Measurements from ENCODE around the gene ELMO3. TPM values are rescaled to one million over a fixed set of nuclear protein-coding genes. Genes with fewer than 3 reads are reported as not detected.

ELMO3 gene
- total RNA-seq, 6 donors from 2014 or later, result 17.4 to 26.2 (median 24.4) TPM

- DNase-seq, result peak; percentile 95 to 97
- no peaks in the 10 kb centered on the region for H3K27me3 ChIP-seq
- TF ChIP-seq POLR2AphosphoS5 (IDR thresholded peaks at IDR 0.05), result peak; percentile 96 to 98
- peak in 3 of 4 donors; percentile 41 to 87 (median 48) for TF ChIP-seq POLR2A (IDR thresholded peaks at IDR 0.05)
- TF ChIP-seq EP300 (IDR thresholded peaks at IDR 0.05), result peak in 1 of 4 donors; percentile 57
- peak in 4 of 6 experiments; percentile 12 to 44 (median 22) for TF ChIP-seq CTCF (IDR thresholded peaks at IDR 0.05)
- H3K4me1 ChIP-seq, result peaks cover 23 to 46% (median 29%) of the 10 kb centered on the region in 4 donors
- peak; percentile 90 to 97 for ATAC-seq (ENCODE audit: low FRiP score in 2 of 2)
- no peaks in the 10 kb centered on the region for H3K9me3 ChIP-seq
- H3K27ac ChIP-seq, result peak within 1 kb of the TSS; percentile 79 to 89 (median 84)
- H3K4me3 ChIP-seq, result peak within 1 kb of the TSS; percentile 92 to 99 (median 98)
- H3K36me3 ChIP-seq, result peaks cover 18 to 41% (median 34%) of the 10 kb centered on the region in 4 donors
- WGBS, 2 donors, result 0 to 1% methylated on average over 9 to 52 of the region's 54 CpGs
These were observed 6.8 kb upstream of the ELMO3 start, which contains the start of gene E2F4 for GRCh38 chr16:67191995-67192681. Gene E2F4, plus strand, starts transcription at chr16:67192155. Its CDS starts 73 bp downstream, at chr16:67192228.

- H3K27ac ChIP-seq, result peak overlapping the region; percentile 79 to 89 (median 84)
- H3K4me1 ChIP-seq, result peaks cover 23 to 50% (median 31%) of the 10 kb centered on the region in 4 donors
- no peak for TF ChIP-seq EP300 (IDR thresholded peaks at IDR 0.05)
- H3K4me3 ChIP-seq, result peak overlapping the region; percentile 92 to 99 (median 98)
- no peaks in the 10 kb centered on the region for H3K9me3 ChIP-seq
- peaks cover 18 to 49% (median 41%) of the 10 kb centered on the region in 4 donors for H3K36me3 ChIP-seq
- H3K27me3 ChIP-seq, result no peaks in the 10 kb centered on the region
- DNase-seq (no peak), ATAC-seq (ENCODE audit: low FRiP score in 2 of 2) (no peak)
- 28 to 31% methylated on average over 11 to 17 of the region's 17 CpGs for WGBS, 2 donors
These were observed 6.1 kb upstream of the ELMO3 start for GRCh38 chr16:67192781-67193361.

GRCh38 chr16:67193536-67193935 is 5.4 kb upstream of the ELMO3 start:
- DNase-seq (no peak), ATAC-seq (ENCODE audit: low FRiP score in 2 of 2) (no peak)
- peak overlapping the region in 2 of 4 donors; percentile 92 to 98 for H3K4me3 ChIP-seq
- H3K27ac ChIP-seq, result peak overlapping the region in 3 of 4 donors; percentile 81 to 89 (median 88)
- H3K9me3 ChIP-seq, result no peaks in the 10 kb centered on the region
- no peak for TF ChIP-seq CTCF (IDR thresholded peaks at IDR 0.05)
- no peak for TF ChIP-seq POLR2A (IDR thresholded peaks at IDR 0.05)
- TF ChIP-seq POLR2AphosphoS5 (IDR thresholded peaks at IDR 0.05), result no peak
- no peak for TF ChIP-seq EP300 (IDR thresholded peaks at IDR 0.05)
- peaks cover 18 to 54% (median 47%) of the 10 kb centered on the region in 4 donors for H3K36me3 ChIP-seq
- H3K27me3 ChIP-seq, result no peaks in the 10 kb centered on the region
- peaks cover 30 to 56% (median 38%) of the 10 kb centered on the region in 4 donors for H3K4me1 ChIP-seq

GRCh38 chr16:67194260-67194659 is 4.7 kb upstream of the ELMO3 start:
- WGBS, 2 donors, result 88 to 95% methylated on average over 5 to 6 of the region's 6 CpGs
- no peak overlapping the region for H3K4me3 ChIP-seq
- H3K9me3 ChIP-seq, result no peaks in the 10 kb centered on the region
- no peak for TF ChIP-seq POLR2A (IDR thresholded peaks at IDR 0.05)
- no peak for TF ChIP-seq CTCF (IDR thresholded peaks at IDR 0.05)
- TF ChIP-seq EP300 (IDR thresholded peaks at IDR 0.05), result no peak
- no peak for TF ChIP-seq POLR2AphosphoS5 (IDR thresholded peaks at IDR 0.05)
- no peaks in the 10 kb centered on the region for H3K27me3 ChIP-seq
- DNase-seq (no peak), ATAC-seq (ENCODE audit: low FRiP score in 2 of 2) (no peak)
- peaks cover 33 to 59% (median 43%) of the 10 kb centered on the region in 4 donors for H3K4me1 ChIP-seq
- H3K36me3 ChIP-seq, result peaks cover 18 to 60% (median 52%) of the 10 kb centered on the region in 4 donors
- H3K27ac ChIP-seq, result peak overlapping the region in 1 of 4 donors; percentile 21

- Histone ChIP-seq H3K27ac (no peak overlapping the region), H3K4me1 (peaks cover 37 to 69% (median 43%) of the 10 kb centered on the region in 4 donors), H3K27me3 (no peaks in the 10 kb centered on the region), H3K4me3 (no peak overlapping the region), H3K9me3 (no peaks in the 10 kb centered on the region), H3K36me3 (peaks cover 18 to 74% (median 62%) of the 10 kb centered on the region in 4 donors)
- ATAC-seq (ENCODE audit: low FRiP score in 2 of 2) (no peak), DNase-seq (no peak)
- WGBS, 2 donors, result 80 to 89% methylated on average over 4 to 5 of the region's 5 CpGs
- TF ChIP-seq POLR2AphosphoS5 (IDR thresholded peaks at IDR 0.05), result no peak
- no peak for TF ChIP-seq EP300 (IDR thresholded peaks at IDR 0.05)
- no peak for TF ChIP-seq CTCF (IDR thresholded peaks at IDR 0.05)
- TF ChIP-seq POLR2A (IDR thresholded peaks at IDR 0.05), result no peak
These were observed 3.3 kb upstream of the ELMO3 start for GRCh38 chr16:67195676-67196075.

All from upper lobe of left lung (tissue), 6 donors.